ENCODE data around the gene MAP3K20. TPM values are rescaled to one million over a fixed set of nuclear protein-coding genes. Genes with fewer than 3 reads are reported as not detected.
"Not testable (repeated sequence)": the region's sequence is repeated elsewhere in the genome, so short reads cannot be mapped to it uniquely, and the experiment has no call there.

The MAP3K20 gene
- total RNA-seq, 1 donor from 2014 or later: 21.3 TPM

DNA sequence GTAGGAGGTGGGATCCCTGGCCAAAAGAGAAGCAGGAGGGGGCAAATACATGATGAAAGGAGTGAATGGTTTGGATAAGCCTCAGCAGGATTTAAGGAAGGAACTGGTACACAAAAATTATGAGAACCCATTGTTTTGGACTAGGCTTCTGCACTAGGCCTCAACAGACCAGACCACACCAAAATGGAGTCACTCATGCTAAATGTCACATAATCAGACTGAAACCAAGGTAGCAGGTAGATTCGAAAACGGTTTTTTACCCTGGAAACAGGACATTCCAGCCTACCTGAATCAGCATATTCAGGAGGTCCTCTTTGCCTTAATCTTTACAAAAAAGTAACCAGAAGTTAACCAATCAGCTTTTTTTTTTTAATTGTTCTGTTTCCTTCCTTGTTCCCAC lies 229.7 kb downstream of the MAP3K20 start:
- intact Hi-C loops (cut with DNase I): no loop called here
- TF ChIP-seq, protein P1, sequence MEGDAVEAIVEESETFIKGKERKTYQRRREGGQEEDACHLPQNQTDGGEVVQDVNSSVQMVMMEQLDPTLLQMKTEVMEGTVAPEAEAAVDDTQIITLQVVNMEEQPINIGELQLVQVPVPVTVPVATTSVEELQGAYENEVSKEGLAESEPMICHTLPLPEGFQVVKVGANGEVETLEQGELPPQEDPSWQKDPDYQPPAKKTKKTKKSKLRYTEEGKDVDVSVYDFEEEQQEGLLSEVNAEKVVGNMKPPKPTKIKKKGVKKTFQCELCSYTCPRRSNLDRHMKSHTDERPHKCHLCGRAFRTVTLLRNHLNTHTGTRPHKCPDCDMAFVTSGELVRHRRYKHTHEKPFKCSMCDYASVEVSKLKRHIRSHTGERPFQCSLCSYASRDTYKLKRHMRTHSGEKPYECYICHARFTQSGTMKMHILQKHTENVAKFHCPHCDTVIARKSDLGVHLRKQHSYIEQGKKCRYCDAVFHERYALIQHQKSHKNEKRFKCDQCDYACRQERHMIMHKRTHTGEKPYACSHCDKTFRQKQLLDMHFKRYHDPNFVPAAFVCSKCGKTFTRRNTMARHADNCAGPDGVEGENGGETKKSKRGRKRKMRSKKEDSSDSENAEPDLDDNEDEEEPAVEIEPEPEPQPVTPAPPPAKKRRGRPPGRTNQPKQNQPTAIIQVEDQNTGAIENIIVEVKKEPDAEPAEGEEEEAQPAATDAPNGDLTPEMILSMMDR (IDR thresholded peaks at IDR 0.05): no peak

DNA sequence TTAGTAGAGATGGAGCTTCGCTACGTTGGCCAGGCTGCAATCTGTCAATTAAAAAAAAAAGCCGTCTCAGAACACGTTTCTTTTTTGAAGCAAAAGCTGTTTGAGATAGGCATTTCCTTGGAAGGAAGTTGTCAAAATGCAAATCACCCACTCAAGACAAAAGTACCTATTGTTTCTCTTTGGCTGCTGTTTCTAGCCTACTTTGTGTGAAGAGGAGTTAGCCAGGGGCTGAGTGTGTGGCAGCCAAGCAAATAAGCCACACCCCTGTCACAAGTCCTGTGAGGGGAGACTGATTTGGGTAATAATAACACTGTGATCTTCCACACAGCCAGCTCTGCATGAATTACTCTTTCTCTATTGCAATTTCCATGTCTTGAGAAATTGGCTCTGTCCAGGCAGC lies 231.6 kb downstream of the MAP3K20 start:
- H3K27ac ChIP-seq: no peak overlapping the region
- H3K27me3 ChIP-seq: no peaks in the 10 kb centered on the region
- TF ChIP-seq, protein P1 (IDR thresholded peaks at IDR 0.05): no peak
- no peaks in the 10 kb centered on the region for H3K9me3 ChIP-seq
- no peak overlapping the region for H3K4me3 ChIP-seq
- no peak for DNase-seq (ENCODE audit: low spot score in 2 of 2)
- intact Hi-C loops (cut with DNase I): no loop called here
- H3K4me1 ChIP-seq: no peaks in the 10 kb centered on the region
- no peaks in the 10 kb centered on the region for H3K36me3 ChIP-seq

More for the DNA sequence above, 229.7 kb downstream of the MAP3K20 start:
- Histone ChIP-seq H3K9me3 (no peaks in the 10 kb centered on the region), H3K27ac (no peak overlapping the region), H3K27me3 (no peaks in the 10 kb centered on the region), H3K36me3 (no peaks in the 10 kb centered on the region), H3K4me3 (no peak overlapping the region), H3K4me1 (no peaks in the 10 kb centered on the region)
- no peak for DNase-seq (ENCODE audit: low spot score in 2 of 2)

DNA sequence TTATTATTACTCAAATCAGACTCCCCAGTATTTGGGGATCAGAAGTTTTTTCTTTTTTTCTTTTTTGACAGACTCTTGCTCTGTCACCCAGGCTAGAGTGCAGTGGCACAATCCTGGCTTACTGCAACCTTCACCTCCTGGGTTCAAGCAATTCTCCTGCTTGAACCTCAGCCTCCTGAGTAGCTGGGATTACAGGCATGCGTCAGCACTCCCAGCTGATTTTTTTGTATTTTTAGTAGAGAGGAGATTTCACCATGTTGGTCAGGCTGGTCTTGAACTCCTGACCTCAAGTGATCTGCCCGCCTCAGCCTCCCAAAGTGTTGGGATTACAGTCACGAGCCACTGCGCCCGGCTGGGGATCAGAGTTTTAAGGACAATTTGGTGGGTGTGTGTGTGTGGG lies 233.7 kb downstream of the MAP3K20 start:
- H3K4me3 ChIP-seq; DNase-seq (ENCODE audit: low spot score in 2 of 2); H3K4me1 ChIP-seq; H3K9me3 ChIP-seq; H3K27ac ChIP-seq; intact Hi-C loops (cut with DNase I); H3K27me3 ChIP-seq; H3K36me3 ChIP-seq: not testable (repeated sequence)

DNA sequence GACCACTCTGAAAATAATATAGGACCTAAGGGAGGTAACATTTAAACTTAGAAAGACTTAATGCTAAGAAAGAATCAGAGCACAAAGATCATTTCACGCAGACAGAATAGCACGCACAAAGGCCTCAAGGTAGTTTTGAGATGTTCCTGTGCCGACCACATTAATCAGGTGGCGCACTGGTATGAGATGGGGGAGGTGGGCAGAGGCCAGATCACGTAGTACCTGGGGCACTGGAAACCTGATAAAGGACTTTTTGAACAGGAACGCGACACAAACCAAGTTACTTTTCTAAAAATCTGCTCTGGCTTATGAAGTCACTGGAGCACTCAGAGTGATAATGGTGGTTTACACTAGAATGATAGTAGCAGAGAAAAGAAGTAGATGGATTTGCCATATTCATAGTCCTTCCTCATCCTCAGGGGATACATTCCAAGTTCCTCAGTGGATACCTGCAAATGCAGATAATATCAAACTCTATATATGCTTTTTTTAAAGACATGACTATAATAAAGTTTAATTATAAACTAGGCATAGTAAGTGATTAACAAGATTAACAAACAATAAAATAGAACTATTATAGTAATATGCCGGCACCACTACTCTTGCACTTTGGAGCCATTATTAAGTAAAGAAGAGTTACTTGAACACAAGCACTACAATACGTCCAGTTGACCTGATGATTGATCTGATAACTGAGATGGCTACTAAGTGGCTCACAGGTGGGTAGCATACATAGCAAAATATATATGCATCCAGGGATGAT lies 236.4 kb downstream of the MAP3K20 start:
- TF ChIP-seq, protein P1 (IDR thresholded peaks at IDR 0.05): no peak
- H3K9me3 ChIP-seq: no peaks in the 10 kb centered on the region
- intact Hi-C loops (cut with DNase I): no loop called here

More for the DNA sequence above, 236.4 kb downstream of the MAP3K20 start:
- no peak overlapping the region for H3K27ac ChIP-seq
- H3K36me3 ChIP-seq: no peaks in the 10 kb centered on the region
- H3K4me1 ChIP-seq: no peaks in the 10 kb centered on the region
- no peak overlapping the region for H3K4me3 ChIP-seq
- DNase-seq (ENCODE audit: low spot score in 2 of 2): no peak
- no peaks in the 10 kb centered on the region for H3K27me3 ChIP-seq

Data from ascending aorta (tissue), 2 donors.